AG09319 (cell line): ENCODE measurements around the gene RAD51B.

Experiments
- DNase-seq: peaks from one replicate; pipeline ENCODE4 v3.0.0-alpha.2; 2010; ENCODE audit warnings: low read depth; ENCODE audit errors: extremely low read depth
- CTCF ChIP-seq: IDR thresholded peaks from 2 replicates; pipeline ENCODE4 v1.5.1; 2011; ENCODE audit warnings: low read depth, mild to moderate bottlenecking, inconsistent platforms, low read length, moderate library complexity

RAD51B gene

GRCh38 chr14:68358500-68358899, 538.9 kb downstream of the RAD51B start:
- no peak for TF ChIP-seq CTCF
- no peak for DNase-seq

- no peak for TF ChIP-seq CTCF
- no peak for DNase-seq
Observed at GRCh38 chr14:68359022-68359836, 539.6 kb downstream of the RAD51B start.

- no peak for DNase-seq
- TF ChIP-seq CTCF = no peak
Observed at GRCh38 chr14:68359837-68360552, 540.4 kb downstream of the RAD51B start.

GRCh38 chr14:68361231-68361630, 541.7 kb downstream of the RAD51B start:
- no peak for TF ChIP-seq CTCF
- no peak for DNase-seq

- DNase-seq = no peak
- TF ChIP-seq CTCF = no peak
Observed at GRCh38 chr14:68362846-68363245, 543.3 kb downstream of the RAD51B start.

GRCh38 chr14:68363466-68363842, 543.9 kb downstream of the RAD51B start:
- DNase-seq = no peak
- TF ChIP-seq CTCF = no peak
